SK-N-MC (cell line): Measurements from ENCODE around the gene NUP50.

Experiments
- EZH2 ChIP-seq: fragments of 200-600 bp; sonication (generic); IDR thresholded peaks from one replicate; pipeline ENCODE4 v1.6.1; 2017; ENCODE audit warnings: antibody characterized with exemption
- FOXP2 ChIP-seq: optimal IDR thresholded peaks from 2 replicates; pipeline ENCODE3; 2011; ENCODE audit warnings: mild to moderate bottlenecking, moderate library complexity; ENCODE audit not compliant: insufficient read depth; ENCODE audit errors: extremely low read length, control extremely low read depth
- POLR2AphosphoS5 ChIP-seq: IDR thresholded peaks from 2 replicates; pipeline ENCODE4 v1.6.1; 2012; ENCODE audit warnings: mild to moderate bottlenecking, low read depth, low read length, borderline replicate concordance

DNA sequence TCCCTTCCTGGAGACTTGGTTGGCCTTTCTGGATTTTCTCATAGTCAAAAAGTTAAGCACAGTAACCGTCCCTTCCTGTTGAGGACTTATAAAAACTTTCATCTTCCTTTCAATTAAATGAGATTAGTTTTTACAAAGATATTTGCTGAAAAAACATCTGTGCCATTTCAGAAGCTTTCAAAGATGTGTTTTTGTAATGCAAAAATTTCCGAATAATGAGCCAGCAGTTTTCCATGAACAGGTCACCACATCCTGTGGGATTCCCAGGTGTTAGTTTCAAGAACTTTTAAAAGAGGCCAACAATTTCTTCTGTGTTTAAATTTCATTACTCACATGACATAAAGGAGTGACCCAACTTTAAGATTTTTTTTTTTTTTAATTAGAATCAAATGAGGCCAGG, 18.0 kb downstream of the NUP50 start:
- TF ChIP-seq EZH2: no peak
- no peak for TF ChIP-seq POLR2AphosphoS5
- no peak for TF ChIP-seq FOXP2
